ENCODE results near the gene GBA2. TPM values are rescaled to one million over a fixed set of nuclear protein-coding genes. Genes with fewer than 3 reads are reported as not detected.

The GBA2 gene
- polyA plus RNA-seq, 3 donors = 18.1 to 130 (median 26.4) TPM

GRCh38 chr9:35719546-35719945, 29.5 kb downstream of the GBA2 start:
- no peak for TF ChIP-seq CTCF (IDR thresholded peaks at IDR 0.05)
- H3K36me3 ChIP-seq (replicated peaks in 1 of 2; ENCODE audit: control insufficient read depth in 1 of 2, insufficient read depth in 2 of 2, low read length in 2 of 2) = peaks cover 100% of the 10 kb centered on the region in 2 donors
- no peaks in the 10 kb centered on the region for H3K9me3 ChIP-seq (replicated peaks in 1 of 2; ENCODE audit: control insufficient read depth in 1 of 2, insufficient read depth in 1 of 2, low read length in 2 of 2)
- H3K9me3 Mint-ChIP-seq = no peaks in the 10 kb centered on the region
- DNase-seq = no peak
- H3K4me3 Mint-ChIP-seq = no peak overlapping the region
- H3K4me1 ChIP-seq (ENCODE audit: control insufficient read depth in 1 of 2, insufficient read depth in 2 of 2, low read length in 2 of 2) = no peaks in the 10 kb centered on the region
- H3K79me2 ChIP-seq (ENCODE audit: insufficient read depth, low read length) = peaks cover 22% of the 10 kb centered on the region
- H3K27ac ChIP-seq (ENCODE audit: low read depth in 1 of 2, low read length in 2 of 2) = peak overlapping the region in 1 of 2 donors; percentile 50
- H3K4me1 Mint-ChIP-seq = no peaks in the 10 kb centered on the region
- peak overlapping the region in 3 of 7 donors; percentile 17 to 86 (median 37) for H3K27ac Mint-ChIP-seq
- no peak overlapping the region for H3K4me2 ChIP-seq (replicated peaks; ENCODE audit: extremely low read depth, low read length, poor library complexity, severe bottlenecking)
- WGBS (ENCODE audit: insufficient coverage) = 97% methylated on average over 3 of the region's 4 CpGs
- H4K20me1 ChIP-seq (ENCODE audit: insufficient read depth, low read length) = peaks cover 100% of the 10 kb centered on the region
- intact Hi-C loops (cut with micrococcal nuclease) = no loop called here
- H3K27me3 Mint-ChIP-seq (ENCODE audit: low read depth in 3 of 3) = peaks cover 0 to 1% (median 0%) of the 10 kb centered on the region in 3 donors
- H3K36me3 Mint-ChIP-seq = peaks cover 0 to 97% of the 10 kb centered on the region in 2 donors
- no peak overlapping the region for H3K4me3 ChIP-seq (replicated peaks in 1 of 3; ENCODE audit: low read depth in 2 of 3, low read length in 3 of 3)
- H3K27me3 ChIP-seq (ENCODE audit: control insufficient read depth in 2 of 2, insufficient read depth in 2 of 2, low read length in 2 of 2) = no peaks in the 10 kb centered on the region
- H2AFZ ChIP-seq (ENCODE audit: insufficient read depth, low read depth, low read length, poor library complexity, severe bottlenecking) = no peak overlapping the region
- H3K9ac ChIP-seq (ENCODE audit: insufficient read depth, low read length, poor library complexity, severe bottlenecking) = no peak overlapping the region

DNA sequence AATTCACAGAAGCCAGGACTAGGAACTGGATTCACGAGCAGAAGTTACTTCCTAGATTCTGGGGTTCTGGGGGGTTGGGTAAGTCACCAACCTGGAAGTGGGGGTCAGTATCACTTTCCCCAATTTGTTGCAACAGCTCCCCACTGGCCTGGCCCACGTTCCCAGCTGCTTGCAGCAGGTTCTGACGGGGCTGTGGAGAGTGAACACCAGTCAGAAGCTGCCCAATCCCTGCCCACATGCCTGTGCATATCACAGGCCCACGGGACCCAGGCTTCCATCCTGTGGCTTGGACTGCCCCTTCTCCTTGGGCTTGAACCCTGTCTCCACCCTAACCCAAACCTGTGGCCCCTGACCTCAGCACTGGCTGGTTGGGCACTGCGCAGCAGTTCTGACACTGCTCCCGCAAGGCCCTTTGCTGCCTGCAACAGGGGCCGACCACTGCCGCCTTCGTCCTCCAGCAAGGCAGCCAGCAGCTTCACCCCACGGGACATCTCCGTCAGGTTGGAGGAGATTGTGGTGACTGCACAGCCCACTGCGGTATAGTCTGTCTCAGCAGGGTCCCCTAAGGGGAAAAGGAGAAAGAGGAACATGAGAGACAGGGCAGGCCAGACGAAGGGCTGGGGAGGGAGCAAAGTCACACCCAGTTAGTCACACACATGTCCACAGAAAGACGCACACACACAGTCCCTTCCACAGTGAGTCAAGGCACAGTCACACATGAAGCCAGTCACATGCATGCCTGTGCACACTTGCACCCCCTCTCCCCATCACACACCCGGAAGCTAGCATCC, 30.1 kb downstream of the GBA2 start:
- intact Hi-C loops (cut with micrococcal nuclease) = no loop called here

More for the DNA sequence above, 30.1 kb downstream of the GBA2 start:
- Histone ChIP-seq H3K79me2 (ENCODE audit: insufficient read depth, low read length) (peaks cover 16% of the 10 kb centered on the region), H3K4me3 (replicated peaks in 1 of 3; ENCODE audit: low read depth in 2 of 3, low read length in 3 of 3) (no peak overlapping the region), H3K4me2 (replicated peaks; ENCODE audit: extremely low read depth, low read length, poor library complexity, severe bottlenecking) (no peak overlapping the region), H3K27me3 (ENCODE audit: control insufficient read depth in 2 of 2, insufficient read depth in 2 of 2, low read length in 2 of 2) (no peaks in the 10 kb centered on the region), H3K9me3 (replicated peaks in 1 of 2; ENCODE audit: control insufficient read depth in 1 of 2, insufficient read depth in 1 of 2, low read length in 2 of 2) (no peaks in the 10 kb centered on the region), H3K36me3 (replicated peaks in 1 of 2; ENCODE audit: control insufficient read depth in 1 of 2, insufficient read depth in 2 of 2, low read length in 2 of 2) (peaks cover 100% of the 10 kb centered on the region in 2 donors), H3K9ac (ENCODE audit: insufficient read depth, low read length, poor library complexity, severe bottlenecking) (no peak overlapping the region), H3K4me1 (ENCODE audit: control insufficient read depth in 1 of 2, insufficient read depth in 2 of 2, low read length in 2 of 2) (no peaks in the 10 kb centered on the region), H2AFZ (ENCODE audit: insufficient read depth, low read depth, low read length, poor library complexity, severe bottlenecking) (no peak overlapping the region), H4K20me1 (ENCODE audit: insufficient read depth, low read length) (peaks cover 100% of the 10 kb centered on the region), H3K27ac (ENCODE audit: low read depth in 1 of 2, low read length in 2 of 2) (peak overlapping the region in 1 of 2 donors; percentile 50)
- H3K36me3 Mint-ChIP-seq = peaks cover 0 to 97% of the 10 kb centered on the region in 2 donors
- no peaks in the 10 kb centered on the region for H3K4me1 Mint-ChIP-seq
- peak in 1 of 3 donors; percentile 31 for DNase-seq
- H3K27ac Mint-ChIP-seq = peak overlapping the region in 3 of 7 donors; percentile 17 to 86 (median 37)
- H3K27me3 Mint-ChIP-seq (ENCODE audit: low read depth in 3 of 3) = peaks cover 0 to 1% (median 0%) of the 10 kb centered on the region in 3 donors
- H3K9me3 Mint-ChIP-seq = no peaks in the 10 kb centered on the region
- WGBS (ENCODE audit: insufficient coverage) = 81% methylated on average over 12 of the region's 15 CpGs
- no peak overlapping the region for H3K4me3 Mint-ChIP-seq
- no peak for TF ChIP-seq CTCF (IDR thresholded peaks at IDR 0.05)

Data from CD14-positive monocyte (primary cell).